HS-27A (cell line): Measurements from ENCODE around the gene SPOP.
"Not testable (repeated sequence)": the region's sequence is repeated elsewhere in the genome, so short reads cannot be mapped to it uniquely, and the experiment has no call there.

Experiments used
- DNase-seq: peaks from one replicate; pipeline ENCODE4 v3.0.0-alpha.2; 2012; ENCODE audit warnings: low read depth, missing footprints

The SPOP gene

DNA sequence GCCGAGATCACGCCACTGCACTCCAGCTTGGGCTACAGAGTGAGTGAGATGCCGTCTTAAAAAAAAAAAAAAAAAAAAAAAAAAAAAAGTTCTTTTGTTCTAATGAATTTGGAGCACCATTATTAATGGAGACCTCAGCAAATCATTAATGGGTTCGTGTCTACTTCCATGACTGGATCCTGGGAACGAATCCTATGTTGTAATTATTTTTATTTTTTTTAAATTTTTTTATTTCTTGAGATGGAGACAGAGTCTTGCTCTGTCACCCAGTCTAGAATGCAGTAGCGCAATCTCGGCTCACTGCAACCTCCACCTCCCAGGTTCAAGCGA, 30.7 kb downstream of the SPOP start:
- no peak for DNase-seq

DNA sequence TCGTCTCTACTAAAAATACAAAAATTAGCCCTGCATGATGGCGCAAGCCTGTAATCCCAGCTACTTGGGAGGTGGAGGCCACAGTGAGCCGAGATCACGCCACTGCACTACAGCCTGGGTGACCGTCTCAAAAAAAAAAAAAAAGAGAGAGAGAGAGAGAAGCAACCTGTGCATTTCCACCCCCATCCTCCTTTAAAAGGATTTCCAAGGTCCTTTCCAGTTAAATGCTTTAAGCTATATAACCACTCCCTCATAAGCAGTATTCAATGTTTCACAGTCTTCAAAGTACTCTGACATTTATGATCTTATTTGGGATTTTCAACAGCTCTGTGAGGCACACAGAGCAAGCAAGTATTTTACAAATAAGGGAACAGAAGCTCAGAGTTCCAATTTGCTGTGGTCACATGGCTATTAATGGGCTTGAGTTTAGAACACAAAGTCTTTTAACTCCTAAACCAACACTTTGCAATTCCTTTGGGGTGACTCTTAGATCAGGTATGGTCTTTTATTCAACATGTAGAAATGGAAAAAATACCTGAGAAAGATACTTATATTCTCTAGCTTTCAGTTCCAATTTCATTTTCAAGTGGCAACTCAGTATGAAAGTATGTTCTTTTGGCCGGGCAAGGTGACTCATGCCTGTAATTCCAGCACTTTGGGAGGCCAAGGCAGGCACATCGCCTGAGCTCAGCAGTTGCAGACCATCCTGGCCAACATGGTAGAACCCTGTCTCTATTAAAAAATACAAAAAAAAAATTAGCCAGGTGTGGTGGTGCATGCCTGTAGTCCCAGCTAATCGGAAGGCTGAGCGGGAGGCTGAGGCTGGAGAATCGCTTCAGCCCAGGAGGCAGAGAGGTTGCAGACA, 31.3 kb downstream of the SPOP start:
- peak; percentile 72 for DNase-seq

DNA sequence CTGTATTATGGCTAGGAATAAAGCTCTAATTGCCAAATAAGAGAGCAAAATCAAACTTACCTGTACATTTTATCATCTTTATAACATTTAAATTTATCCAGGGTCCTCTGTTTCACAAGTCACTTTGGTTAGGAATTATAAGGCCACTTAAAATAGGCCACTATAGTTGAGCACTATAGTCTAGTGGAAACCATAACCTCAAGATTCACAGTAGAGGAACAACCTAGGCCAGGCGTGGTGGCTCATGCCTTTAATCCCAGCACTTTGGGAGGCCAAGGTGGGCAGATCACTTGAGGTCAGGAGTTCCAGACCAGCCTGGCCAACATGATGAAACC, 31.9 kb downstream of the SPOP start:
- DNase-seq, result not testable (repeated sequence)

DNA sequence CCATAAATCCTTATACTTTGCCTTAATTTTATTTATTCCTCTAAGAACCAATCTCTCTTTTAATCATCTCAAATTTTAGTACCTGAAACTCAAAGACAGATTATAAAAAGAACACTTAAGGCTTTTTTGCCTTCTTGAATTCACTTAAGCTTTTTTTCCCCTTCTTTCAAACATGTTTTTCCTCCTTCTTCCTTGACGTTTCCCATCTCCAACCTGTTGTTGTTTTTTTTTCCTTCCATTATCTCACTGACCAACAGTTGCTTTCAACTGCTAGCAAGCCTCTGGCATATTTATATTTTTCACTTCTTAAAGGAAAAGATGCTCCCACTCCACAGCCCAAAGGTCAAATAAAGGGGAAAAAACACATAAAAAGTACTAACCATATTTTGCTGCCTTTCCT, 32.2 kb downstream of the SPOP start:
- DNase-seq, result no peak

DNA sequence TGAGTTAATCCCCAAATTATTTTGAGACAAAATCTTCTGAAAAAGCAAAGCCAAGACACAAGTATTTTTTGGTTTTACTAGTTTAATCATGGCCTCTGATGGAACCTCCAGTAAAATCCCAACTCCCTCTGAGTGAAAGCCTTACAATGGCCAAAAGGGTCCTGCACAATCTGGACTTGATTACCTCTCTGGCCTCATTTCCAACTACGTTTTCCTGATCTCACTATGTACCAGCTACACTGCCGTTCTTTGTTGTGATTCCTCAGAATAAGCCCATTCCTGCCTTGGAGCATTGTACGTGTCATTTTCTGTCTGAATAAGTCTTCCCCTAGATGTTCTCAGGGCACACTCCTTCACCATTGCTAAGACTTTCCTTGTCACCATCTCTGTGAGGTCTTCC, 37.3 kb downstream of the SPOP start:
- DNase-seq, result no peak

DNA sequence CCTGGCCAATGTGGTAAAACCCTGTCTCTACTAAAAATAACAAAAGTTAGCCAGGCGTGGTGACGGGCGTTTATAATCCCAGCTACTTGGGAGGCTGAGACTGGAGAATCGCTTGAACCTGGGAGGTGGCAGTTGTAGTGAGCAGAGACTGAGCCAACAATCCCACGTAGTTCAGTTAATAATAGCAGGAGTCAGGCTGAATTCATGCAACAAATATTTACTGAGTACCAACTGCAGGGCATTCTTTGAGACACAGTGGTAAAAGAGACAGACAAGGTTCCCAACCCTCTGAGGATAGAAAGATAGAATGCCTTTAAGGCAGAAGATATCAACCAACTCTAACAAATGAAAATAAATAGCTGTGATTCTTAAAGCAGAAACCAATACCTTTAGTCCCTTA, 39.1 kb downstream of the SPOP start:
- DNase-seq, result no peak

DNA sequence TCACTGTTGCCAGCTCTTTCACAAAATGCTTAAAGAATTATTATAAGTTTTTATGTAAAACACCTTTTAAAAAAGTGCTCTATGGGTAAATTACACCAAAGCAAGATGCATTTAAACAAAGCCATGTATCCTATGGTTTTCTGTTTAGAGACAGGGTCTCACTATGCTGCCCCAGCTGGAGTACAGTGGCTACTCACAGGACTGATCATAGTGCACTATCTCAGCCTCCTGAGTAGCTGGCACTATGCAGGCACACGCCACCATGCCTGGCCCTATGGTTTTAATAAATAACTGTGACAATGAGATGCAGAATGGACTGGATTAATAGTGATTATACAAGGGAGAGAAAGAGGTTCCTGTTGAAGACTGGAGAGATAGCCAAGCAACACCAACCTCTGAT, 40.2 kb downstream of the SPOP start:
- DNase-seq, result no peak

DNA sequence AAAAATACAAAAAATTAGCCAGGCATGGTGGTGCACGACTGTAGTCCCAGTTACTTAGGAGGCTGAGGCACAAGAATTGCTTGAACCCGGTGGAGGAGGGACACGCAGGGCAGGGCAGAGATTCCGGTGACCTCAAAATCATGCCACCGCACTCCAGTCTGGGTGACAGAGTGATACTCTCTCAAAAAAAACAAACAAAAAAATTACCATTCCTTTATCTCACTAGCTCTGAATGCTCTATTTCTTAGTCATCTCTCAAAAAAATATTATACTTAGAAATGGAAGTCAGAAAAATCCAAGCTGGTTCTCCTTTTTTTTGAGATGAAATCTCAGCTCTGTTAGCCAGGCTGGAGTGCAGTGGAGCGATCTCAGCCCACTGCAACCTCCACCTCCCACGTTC, 40.8 kb downstream of the SPOP start:
- DNase-seq, result peak; percentile 45

DNA sequence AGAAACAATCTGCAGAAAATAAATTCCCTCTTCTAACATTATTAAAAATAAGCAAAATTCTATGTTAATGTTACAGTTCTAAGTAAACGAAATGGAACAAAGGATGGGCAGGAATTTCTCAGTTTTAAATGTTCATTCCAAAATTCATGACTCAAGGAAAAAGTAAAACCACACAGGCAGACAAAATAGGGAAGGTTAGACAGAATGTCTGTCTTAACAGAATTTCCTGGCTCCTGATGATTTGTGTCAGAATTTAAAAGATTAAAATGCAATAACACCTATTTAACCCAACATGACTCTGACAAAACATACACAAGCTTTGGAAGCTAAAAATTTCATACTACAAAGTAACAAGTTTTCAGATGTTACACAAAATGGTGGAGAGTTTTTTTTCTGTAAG, 42.8 kb downstream of the SPOP start:
- DNase-seq, result no peak

DNA sequence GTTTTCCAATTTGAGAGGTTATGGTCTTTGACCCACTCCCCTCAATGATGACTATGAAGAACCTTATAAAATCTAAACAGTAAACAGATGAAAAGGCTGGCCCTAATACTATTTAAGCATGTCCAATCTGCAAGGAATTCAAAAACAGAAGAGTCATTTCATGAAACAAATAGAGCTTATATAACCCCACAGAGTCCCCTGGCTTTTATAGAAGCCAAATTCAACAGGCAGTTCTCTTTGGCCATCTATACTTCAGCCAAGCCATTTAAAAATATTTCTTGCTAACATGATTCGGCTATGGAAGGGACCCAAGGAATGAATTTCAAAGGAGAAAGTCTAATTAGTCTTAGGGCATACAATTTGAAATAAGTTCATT, 43.4 kb downstream of the SPOP start:
- DNase-seq, result no peak

DNA sequence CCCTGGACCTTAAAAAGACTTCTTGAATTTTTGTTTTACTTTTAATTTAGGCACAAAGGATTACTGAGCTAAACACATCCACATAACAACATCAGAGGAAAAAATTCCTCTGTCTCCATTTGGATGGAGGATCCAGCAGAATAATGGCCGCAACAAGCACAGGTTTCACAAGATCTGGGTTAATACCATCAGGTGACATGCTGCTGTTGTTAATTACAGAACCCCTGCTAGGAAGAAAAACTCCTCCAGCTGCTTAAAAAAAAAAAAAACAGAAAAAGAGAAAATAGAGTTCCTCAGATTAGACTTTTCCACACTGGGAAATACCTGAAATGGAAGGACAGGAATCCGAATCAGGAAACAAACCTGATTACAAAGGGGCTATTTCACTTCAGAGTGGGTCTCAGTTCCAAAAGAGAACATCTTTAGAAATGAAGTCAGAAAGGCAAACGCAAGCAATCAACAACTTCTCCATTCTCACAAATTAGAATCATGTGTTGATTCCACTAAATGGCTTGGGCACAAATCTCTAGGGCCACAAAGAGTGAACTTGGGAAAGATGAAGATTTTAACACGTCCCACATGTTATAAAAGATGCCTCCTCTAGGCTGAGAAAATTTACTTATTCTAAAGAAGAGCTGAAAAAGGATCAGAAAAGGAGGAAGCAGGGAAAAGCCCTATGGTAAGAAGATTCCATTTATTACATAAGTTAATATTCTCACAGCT, 44.0 kb downstream of the SPOP start:
- DNase-seq, result no peak

DNA sequence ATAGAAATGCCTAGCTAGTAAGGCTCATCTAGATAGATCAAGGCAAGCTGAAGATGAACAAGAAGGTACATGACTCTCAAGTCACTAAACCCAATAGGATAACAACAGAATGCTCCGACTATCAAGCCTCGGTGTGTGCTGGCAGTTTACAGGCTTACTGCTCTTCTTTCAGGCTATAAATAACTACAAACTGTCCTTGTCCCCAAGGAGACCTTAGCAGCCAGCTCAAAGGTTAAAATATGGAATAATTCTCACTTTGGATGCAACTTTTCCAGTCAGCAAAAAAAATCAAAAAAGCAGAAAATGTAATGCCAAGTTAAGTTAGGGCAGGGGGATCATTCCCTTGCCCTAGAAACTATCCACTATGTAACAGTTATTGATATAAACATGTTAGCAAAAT, 44.6 kb downstream of the SPOP start:
- DNase-seq, result no peak

DNA sequence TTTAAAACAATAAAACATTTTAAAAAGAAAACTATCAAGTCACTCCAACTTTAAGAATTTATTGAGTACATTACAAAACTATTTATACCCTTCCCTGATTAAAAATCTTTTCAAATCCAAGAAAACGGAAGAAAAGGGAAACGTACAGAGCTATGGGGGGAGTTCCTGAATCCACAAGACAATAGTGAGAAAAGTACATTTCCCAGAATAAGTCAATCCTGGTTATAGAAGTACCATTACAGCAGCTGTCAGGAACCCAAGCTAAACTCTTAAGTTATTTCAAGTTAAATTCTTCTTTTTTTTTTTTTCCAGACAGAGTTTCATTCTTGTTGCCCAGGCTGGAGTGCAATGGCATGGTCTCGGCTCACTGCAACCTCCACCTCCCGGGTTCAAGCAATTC, 45.7 kb downstream of the SPOP start:
- DNase-seq, result no peak

DNA sequence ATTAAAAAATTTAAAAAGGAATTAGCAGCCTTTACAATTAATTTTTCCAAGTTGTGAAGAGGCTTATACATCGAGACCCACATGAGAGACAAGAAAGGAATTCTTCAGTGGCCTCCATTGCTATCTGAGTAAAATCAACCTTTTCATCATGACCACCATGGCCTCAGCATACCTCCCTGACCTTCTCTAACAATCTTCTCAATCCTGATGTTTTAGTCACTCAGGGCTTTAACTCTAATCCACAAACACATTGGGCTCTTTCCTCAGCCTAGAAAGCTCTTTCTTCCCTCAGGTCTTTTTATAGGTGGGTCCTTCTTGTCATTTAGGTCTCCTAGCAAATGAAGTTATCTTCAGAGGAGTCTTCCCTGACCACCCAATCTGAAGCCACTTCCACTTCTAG, 46.4 kb downstream of the SPOP start:
- DNase-seq, result no peak

DNA sequence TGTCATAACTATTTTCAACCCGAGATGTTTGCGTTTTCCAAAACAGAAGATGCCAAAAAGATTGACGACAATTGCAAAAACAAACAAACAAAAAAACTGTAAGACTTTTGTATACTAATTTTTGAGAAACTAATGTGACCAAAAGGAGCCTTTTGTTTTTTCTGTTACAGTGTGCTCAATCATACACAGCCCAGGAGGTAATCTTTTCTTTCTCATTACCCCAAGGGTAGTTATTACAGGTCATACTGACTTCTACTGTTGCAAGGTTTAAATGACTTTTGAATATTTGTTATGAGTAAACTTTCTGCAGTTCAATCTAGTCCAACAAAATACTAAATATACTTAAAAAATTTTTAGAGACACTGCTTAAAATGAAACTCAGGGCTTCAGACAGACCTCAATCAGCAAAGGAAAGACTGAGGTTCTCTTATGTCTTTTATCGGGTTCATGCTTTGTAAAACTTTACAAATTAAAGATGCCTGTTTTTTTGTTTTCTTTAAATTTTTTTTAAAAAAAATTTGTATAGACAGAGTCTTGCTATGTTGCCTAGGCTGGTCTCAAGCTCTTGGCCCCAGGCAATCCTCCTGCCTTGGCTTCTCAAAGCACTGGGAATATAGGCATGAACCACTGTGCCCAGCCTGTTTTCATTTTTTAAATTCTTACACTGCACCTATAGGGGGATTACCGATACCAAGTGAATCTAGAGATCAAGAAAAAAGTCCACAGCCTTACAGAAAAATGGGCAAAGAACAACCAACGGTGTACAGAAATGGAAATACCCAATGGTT, 47.6 kb downstream of the SPOP start:
- DNase-seq, result no peak

DNA sequence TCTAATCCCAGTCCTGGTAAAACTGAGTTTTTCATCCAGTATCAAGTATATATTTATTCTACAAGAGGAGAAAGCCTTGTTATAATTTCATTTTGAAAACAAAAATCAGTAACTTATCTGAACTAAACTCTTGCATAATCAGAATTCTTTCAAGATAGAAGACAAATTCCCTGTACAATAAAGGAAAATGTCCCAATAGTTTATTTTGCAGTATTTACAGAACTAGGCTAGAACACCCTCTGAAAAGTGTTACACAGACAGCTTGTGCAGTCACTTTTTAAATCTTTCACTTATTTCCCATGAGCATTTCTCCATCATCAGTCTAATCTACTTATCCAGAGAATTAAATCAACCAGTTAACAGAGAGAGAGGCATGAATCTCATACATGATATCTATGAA, 48.5 kb downstream of the SPOP start:
- no peak for DNase-seq

DNA sequence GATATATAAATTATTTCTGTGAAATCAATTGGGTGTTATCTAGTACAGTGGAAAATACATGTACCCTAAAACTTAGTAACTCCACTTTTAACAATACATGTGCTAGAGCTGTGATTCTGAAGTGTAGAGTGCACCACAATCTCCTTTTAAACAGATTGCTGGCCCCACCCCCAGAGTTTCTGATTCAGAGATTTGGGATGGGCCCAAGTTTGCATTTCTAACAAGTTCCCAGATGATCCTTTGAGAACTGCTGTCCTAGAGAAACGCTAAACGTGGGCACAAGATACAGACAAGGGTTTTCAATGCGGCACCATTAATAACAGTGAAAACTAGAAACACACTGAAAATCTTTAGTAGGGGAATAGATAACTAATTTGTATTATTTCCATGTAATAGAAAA, 53.0 kb downstream of the SPOP start:
- no peak for DNase-seq

DNA sequence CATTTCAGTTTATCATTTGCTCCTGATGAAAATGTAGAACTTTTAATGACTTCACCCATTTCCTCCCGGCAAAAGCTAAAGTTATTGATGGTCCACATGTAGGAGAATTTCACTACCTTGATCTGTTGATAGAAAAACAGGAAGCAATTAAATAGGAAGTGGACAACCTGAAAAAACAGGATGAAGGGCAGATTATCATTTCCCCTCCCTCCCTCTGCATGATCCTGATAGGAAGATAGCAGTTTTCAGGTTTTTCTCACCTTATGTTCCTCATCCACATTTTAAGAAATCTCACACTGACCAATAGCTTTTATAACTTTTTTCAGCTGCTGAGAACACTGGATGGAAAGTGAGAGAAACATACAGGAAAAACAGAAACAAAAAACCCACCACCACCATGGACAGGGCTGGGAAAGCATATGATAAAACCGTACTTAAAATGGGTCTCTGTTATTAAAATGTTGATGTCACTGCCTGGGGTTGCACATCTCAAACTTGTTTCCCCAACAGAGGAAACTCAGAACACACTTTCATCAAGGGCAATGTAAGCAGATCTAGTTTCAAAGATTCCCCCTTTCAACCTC, 55.9 kb downstream of the SPOP start:
- no peak for DNase-seq

DNA sequence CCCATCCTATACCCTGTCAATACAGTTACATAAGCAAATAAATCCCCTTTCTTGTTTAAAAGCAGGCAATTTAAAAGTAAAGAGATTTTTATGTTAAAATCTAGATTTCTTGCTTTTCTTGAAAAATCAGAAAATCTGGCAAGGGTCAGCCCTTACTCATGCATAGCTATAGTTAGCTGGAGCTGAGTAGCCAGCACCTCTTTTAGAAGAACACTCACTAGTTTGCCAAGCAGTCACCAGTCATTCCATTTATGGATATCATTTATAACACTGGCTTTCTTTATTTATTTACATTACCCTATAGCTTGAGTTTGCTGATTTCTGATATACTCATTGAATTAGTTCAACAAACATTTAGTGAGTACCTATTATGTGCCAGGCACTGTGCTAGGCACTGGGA, 56.5 kb downstream of the SPOP start:
- DNase-seq, result no peak

DNA sequence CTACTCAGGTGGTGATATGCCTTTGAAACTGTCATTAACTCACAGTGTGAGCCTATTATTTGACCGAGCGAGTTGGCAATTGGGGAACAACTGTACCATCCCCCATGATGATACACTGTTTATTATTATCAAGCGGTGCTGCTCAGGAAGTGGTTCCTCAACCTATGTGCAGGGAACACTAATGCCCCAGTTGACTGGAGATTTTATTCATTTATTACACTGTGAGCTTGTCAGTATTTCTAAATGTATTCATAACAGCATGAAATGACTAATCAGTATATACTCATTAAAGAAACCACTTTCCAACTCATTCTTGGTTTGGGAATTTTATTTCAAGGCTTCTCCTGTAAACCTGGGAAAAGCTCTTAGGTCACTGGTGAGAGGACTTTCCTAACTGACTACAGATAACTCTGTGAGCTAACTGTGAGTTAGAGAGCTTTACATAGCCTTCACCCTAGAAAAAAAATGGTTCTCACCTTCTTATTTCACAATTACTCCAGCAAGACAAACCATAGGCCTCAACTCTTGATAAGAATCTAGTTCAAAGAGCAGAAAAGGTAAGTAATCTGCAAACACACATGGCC, 59.8 kb downstream of the SPOP start:
- DNase-seq, result no peak

DNA sequence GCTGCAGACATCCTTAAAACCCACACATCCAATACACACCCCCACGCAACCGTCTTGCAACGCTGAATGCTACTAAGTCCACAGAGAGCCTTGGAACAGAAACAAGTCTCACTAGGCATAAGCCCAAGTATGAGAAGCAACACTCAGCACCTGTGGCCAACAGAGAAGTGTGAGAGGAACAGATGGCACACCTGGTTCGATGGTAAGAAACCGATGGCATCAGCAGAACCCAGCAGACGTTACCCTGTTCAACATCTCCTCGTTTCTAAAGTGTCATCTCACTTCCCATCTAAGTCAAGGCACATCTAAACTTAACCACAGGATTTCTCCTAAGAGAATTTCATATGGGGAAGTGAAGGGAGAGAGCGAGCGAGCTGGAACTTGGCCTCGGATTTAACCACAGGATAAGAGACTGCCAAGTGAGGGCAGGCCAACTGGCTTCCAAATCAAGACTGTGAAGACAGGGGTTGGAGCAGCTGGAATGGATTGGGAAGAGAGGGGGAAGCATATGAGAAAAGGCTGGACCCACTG, 61.2 kb downstream of the SPOP start:
- no peak for DNase-seq

DNA sequence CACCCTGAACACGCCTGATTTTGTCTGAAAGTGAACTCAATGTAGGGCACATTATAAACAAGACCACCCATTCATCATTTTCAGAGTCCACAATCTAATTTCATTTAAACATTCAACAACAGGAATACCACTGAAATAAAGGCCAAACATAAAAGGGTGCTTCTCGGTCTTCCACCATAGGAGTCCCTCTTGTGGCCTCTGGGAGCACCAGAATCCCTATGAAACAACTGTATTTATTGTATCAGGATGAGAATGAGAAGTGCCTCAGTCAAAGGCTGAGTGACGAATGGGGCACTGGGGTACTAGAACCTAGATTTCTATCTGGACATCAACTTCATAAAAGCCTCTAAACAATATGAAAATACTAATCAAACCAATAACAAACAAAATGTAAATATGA, 61.8 kb downstream of the SPOP start:
- no peak for DNase-seq
